GM23338 (cell line): ENCODE results near the gene HHIPL1.

Source experiments
- CREB1 ChIP-seq: fragments of 250-450 bp; sonication (Bioruptor Pico); IDR thresholded peaks from 2 replicates; pipeline ENCODE4 v1.5.0; 2020; ENCODE audit warnings: low read depth, mild to moderate bottlenecking, moderate library complexity
- EZH2 ChIP-seq: fragments of 200-600 bp; sonication (generic); IDR thresholded peaks from one replicate; pipeline ENCODE4 v1.8.0; 2017; ENCODE audit warnings: antibody characterized with exemption, mild to moderate bottlenecking, low read depth; ENCODE audit not compliant: unreplicated experiment
- EZH2phosphoT487 ChIP-seq: fragments of 200-600 bp; sonication (generic); IDR thresholded peaks from one replicate; pipeline ENCODE4 v1.8.1; 2018; ENCODE audit warnings: antibody characterized with exemption; ENCODE audit not compliant: unreplicated experiment
- JUNB ChIP-seq: IDR thresholded peaks from one replicate; pipeline ENCODE4 v1.6.1; 2016; ENCODE audit warnings: antibody characterized with exemption; ENCODE audit not compliant: unreplicated experiment
- NANOG ChIP-seq: IDR thresholded peaks from 2 replicates; pipeline ENCODE4 v1.6.1; 2016; ENCODE audit warnings: antibody characterized with exemption, borderline replicate concordance
- POLR2AphosphoS5 ChIP-seq: IDR thresholded peaks from 2 replicates; pipeline ENCODE4 v1.6.1; 2016; ENCODE audit warnings: antibody characterized with exemption, low read depth
- STAT1 ChIP-seq: IDR thresholded peaks from one replicate; pipeline ENCODE4 v1.6.1; 2016; ENCODE audit warnings: antibody characterized with exemption; ENCODE audit not compliant: unreplicated experiment
- ZNF114 ChIP-seq: fragments of 250-450 bp; sonication (Bioruptor Pico); IDR thresholded peaks from 2 replicates; pipeline ENCODE4 v1.5.0; 2020; ENCODE audit warnings: mild to moderate bottlenecking, moderate library complexity
- TF ChIP-seq, protein P1 (sequence below), 2 experiments: fragments of 200-600 bp in 1 of 2; sonication (generic) in 1 of 2; conservative IDR thresholded peaks; 2 replicates each; pipeline versions ENCODE4 v1.5.1 to v1.6.1; 2016 to 2017; ENCODE audit warnings: antibody characterized with exemption in 2 of 2, low read depth in 2 of 2, mild to moderate bottlenecking in 2 of 2, moderate library complexity in 1 of 2
- TF ChIP-seq, protein P2 (sequence below): IDR thresholded peaks from one replicate; pipeline ENCODE4 v1.6.1; 2018; ENCODE audit warnings: antibody characterized with exemption; ENCODE audit not compliant: unreplicated experiment
- TF ChIP-seq, protein P3 (sequence below): IDR thresholded peaks from 2 replicates; pipeline ENCODE4 v1.6.1; 2016; ENCODE audit warnings: antibody characterized with exemption

DNA sequence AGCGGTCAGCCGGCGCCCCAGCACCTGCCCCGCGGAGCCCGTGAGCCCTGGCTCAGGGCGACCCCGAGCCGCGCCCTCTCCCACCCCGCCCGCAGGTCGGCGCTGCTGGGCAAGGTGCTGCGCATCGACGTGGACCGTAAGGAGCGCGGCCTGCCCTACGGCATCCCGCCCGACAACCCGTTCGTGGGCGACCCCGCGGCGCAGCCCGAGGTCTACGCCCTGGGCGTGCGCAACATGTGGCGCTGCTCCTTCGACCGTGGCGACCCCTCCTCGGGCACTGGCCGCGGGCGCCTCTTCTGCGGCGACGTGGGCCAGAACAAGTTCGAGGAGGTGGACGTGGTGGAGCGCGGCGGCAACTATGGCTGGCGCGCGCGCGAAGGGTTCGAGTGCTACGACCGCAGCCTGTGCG, 14.4 kb downstream of the HHIPL1 start:
- TF ChIP-seq, protein P1, sequence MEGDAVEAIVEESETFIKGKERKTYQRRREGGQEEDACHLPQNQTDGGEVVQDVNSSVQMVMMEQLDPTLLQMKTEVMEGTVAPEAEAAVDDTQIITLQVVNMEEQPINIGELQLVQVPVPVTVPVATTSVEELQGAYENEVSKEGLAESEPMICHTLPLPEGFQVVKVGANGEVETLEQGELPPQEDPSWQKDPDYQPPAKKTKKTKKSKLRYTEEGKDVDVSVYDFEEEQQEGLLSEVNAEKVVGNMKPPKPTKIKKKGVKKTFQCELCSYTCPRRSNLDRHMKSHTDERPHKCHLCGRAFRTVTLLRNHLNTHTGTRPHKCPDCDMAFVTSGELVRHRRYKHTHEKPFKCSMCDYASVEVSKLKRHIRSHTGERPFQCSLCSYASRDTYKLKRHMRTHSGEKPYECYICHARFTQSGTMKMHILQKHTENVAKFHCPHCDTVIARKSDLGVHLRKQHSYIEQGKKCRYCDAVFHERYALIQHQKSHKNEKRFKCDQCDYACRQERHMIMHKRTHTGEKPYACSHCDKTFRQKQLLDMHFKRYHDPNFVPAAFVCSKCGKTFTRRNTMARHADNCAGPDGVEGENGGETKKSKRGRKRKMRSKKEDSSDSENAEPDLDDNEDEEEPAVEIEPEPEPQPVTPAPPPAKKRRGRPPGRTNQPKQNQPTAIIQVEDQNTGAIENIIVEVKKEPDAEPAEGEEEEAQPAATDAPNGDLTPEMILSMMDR (conservative IDR thresholded peaks at IDR 0.05; ENCODE audit: low read depth in 2 of 2), result peak; percentile 35 to 84
- TF ChIP-seq POLR2AphosphoS5 (no peak), EZH2phosphoT487 (no peak), EZH2 (no peak), NANOG (no peak), CREB1 (CRISPR knock-in tag) (peak; percentile 54), JUNB (no peak), STAT1 (no peak), ZNF114 (CRISPR knock-in tag) (no peak)
- TF ChIP-seq, protein P2, sequence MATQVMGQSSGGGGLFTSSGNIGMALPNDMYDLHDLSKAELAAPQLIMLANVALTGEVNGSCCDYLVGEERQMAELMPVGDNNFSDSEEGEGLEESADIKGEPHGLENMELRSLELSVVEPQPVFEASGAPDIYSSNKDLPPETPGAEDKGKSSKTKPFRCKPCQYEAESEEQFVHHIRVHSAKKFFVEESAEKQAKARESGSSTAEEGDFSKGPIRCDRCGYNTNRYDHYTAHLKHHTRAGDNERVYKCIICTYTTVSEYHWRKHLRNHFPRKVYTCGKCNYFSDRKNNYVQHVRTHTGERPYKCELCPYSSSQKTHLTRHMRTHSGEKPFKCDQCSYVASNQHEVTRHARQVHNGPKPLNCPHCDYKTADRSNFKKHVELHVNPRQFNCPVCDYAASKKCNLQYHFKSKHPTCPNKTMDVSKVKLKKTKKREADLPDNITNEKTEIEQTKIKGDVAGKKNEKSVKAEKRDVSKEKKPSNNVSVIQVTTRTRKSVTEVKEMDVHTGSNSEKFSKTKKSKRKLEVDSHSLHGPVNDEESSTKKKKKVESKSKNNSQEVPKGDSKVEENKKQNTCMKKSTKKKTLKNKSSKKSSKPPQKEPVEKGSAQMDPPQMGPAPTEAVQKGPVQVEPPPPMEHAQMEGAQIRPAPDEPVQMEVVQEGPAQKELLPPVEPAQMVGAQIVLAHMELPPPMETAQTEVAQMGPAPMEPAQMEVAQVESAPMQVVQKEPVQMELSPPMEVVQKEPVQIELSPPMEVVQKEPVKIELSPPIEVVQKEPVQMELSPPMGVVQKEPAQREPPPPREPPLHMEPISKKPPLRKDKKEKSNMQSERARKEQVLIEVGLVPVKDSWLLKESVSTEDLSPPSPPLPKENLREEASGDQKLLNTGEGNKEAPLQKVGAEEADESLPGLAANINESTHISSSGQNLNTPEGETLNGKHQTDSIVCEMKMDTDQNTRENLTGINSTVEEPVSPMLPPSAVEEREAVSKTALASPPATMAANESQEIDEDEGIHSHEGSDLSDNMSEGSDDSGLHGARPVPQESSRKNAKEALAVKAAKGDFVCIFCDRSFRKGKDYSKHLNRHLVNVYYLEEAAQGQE, result no peak
- TF ChIP-seq, protein P3, sequence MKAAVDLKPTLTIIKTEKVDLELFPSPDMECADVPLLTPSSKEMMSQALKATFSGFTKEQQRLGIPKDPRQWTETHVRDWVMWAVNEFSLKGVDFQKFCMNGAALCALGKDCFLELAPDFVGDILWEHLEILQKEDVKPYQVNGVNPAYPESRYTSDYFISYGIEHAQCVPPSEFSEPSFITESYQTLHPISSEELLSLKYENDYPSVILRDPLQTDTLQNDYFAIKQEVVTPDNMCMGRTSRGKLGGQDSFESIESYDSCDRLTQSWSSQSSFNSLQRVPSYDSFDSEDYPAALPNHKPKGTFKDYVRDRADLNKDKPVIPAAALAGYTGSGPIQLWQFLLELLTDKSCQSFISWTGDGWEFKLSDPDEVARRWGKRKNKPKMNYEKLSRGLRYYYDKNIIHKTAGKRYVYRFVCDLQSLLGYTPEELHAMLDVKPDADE, result no peak
